Measurements from ENCODE around the gene RNF130.

DNA sequence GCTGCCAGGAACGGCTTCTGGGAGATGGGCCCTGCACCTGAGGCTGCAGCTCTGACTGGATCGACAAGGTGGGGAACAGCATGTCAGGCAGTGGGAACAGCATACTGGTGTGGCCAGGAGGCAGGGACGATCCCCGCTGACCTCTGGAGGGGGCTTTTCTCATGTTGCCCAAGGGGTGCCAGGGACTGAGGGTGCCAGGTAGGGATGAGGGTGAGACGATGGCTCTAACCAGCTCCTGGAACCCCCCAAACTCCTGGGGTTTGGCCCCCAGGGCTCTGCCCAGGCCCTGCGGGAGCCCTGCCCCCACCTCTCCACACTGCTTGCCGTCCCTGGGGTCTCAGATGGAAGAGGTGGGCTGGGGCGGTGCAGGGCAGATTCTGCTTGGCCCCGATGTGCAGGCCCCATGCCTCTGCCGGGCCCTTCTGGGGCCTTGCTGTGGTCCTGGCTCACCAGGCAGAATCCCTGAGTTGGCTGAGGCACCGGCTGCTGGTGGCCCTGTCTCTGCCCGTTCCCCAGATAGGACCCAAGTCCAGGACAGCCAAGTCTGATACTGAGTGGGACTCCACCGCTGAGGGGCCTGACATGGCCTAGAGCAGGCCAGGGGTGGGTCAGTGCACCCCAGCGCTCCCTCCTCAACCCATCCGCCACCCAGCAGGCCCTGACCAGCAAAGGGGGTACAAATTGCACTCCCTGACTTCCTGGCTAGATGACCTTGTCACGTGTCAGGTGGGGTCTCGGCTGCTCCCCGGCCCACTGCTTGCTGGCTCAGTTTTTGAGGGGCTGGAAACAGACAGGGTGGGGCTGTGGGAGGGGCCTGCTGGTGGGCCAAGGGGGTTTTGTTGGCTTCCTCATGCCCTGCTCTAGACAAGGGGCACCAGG, 28.4 kb upstream of the RNF130 start:
- TF ChIP-seq ZNF24 (IDR thresholded peaks at IDR 0.05) (no peak), KDM4B (CRISPR knock-in tag; IDR thresholded peaks at IDR 0.05) (no peak), MEIS2 (CRISPR knock-in tag; IDR thresholded peaks at IDR 0.05) (no peak), MTF1 (CRISPR knock-in tag; IDR thresholded peaks at IDR 0.05) (no peak)
- TF ChIP-seq, protein P1, sequence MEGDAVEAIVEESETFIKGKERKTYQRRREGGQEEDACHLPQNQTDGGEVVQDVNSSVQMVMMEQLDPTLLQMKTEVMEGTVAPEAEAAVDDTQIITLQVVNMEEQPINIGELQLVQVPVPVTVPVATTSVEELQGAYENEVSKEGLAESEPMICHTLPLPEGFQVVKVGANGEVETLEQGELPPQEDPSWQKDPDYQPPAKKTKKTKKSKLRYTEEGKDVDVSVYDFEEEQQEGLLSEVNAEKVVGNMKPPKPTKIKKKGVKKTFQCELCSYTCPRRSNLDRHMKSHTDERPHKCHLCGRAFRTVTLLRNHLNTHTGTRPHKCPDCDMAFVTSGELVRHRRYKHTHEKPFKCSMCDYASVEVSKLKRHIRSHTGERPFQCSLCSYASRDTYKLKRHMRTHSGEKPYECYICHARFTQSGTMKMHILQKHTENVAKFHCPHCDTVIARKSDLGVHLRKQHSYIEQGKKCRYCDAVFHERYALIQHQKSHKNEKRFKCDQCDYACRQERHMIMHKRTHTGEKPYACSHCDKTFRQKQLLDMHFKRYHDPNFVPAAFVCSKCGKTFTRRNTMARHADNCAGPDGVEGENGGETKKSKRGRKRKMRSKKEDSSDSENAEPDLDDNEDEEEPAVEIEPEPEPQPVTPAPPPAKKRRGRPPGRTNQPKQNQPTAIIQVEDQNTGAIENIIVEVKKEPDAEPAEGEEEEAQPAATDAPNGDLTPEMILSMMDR (CRISPR knock-in tag; IDR thresholded peaks at IDR 0.05), result no peak
- TF ChIP-seq, protein P2, sequence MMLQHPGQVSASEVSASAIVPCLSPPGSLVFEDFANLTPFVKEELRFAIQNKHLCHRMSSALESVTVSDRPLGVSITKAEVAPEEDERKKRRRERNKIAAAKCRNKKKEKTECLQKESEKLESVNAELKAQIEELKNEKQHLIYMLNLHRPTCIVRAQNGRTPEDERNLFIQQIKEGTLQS (CRISPR knock-in tag; IDR thresholded peaks at IDR 0.05), result no peak
